ENCODE measurements around the gene TUT4. TPM values are rescaled to one million over a fixed set of nuclear protein-coding genes. Genes with fewer than 3 reads are reported as not detected.

TUT4 gene
- total RNA-seq, 4 donors from 2014 or later: 56.9 to 232 (median 67.9) TPM

- H3K4me3 ChIP-seq: no peak overlapping the region
- TF ChIP-seq POLR2AphosphoS5 (IDR thresholded peaks at IDR 0.05) (no peak), POLR2A (IDR thresholded peaks at IDR 0.05) (no peak), CTCF (IDR thresholded peaks at IDR 0.05) (no peak), EP300 (IDR thresholded peaks at IDR 0.05) (no peak)
- no peaks in the 10 kb centered on the region for H3K9me3 ChIP-seq
- H3K27me3 ChIP-seq: no peaks in the 10 kb centered on the region
- no peaks in the 10 kb centered on the region for H3K4me1 ChIP-seq
- peaks cover 5% of the 10 kb centered on the region for H3K36me3 ChIP-seq
- 88% methylated on average over 1 of the region's 1 CpG for WGBS
- no peak for DNase-seq (ENCODE audit: low spot score in 2 of 2)
- no peak overlapping the region for H3K27ac ChIP-seq
Measured at GRCh38 chr1:52461821-52462220, 91.1 kb downstream of the TUT4 start.

- DNase-seq (ENCODE audit: low spot score in 2 of 2): no peak
- H3K4me3 ChIP-seq: no peak overlapping the region
- TF ChIP-seq POLR2AphosphoS5 (IDR thresholded peaks at IDR 0.05) (no peak), POLR2A (IDR thresholded peaks at IDR 0.05) (no peak), CTCF (IDR thresholded peaks at IDR 0.05) (no peak), EP300 (IDR thresholded peaks at IDR 0.05) (no peak)
- H3K27ac ChIP-seq: no peak overlapping the region
- no peaks in the 10 kb centered on the region for H3K4me1 ChIP-seq
- H3K36me3 ChIP-seq: peaks cover 9% of the 10 kb centered on the region
- no peaks in the 10 kb centered on the region for H3K27me3 ChIP-seq
- WGBS: 88% methylated on average over 1 of the region's 1 CpG
- H3K9me3 ChIP-seq: no peaks in the 10 kb centered on the region
Measured at GRCh38 chr1:52460694-52461093, 92.2 kb downstream of the TUT4 start.

GRCh38 chr1:52455686-52456085, 97.2 kb downstream of the TUT4 start:
- peaks cover 9% of the 10 kb centered on the region for H3K36me3 ChIP-seq
- no peak for DNase-seq (ENCODE audit: low spot score in 2 of 2)
- WGBS: 98% methylated on average over 2 of the region's 2 CpGs

GRCh38 chr1:52454779-52455178, 98.1 kb downstream of the TUT4 start:
- no peak for DNase-seq (ENCODE audit: low spot score in 2 of 2)
- Histone ChIP-seq H3K36me3 (peaks cover 9% of the 10 kb centered on the region), H3K4me1 (no peaks in the 10 kb centered on the region), H3K27me3 (no peaks in the 10 kb centered on the region), H3K9me3 (no peaks in the 10 kb centered on the region), H3K4me3 (no peak overlapping the region), H3K27ac (no peak overlapping the region)
- TF ChIP-seq CTCF (IDR thresholded peaks at IDR 0.05) (no peak), EP300 (IDR thresholded peaks at IDR 0.05) (no peak), POLR2AphosphoS5 (IDR thresholded peaks at IDR 0.05) (no peak), POLR2A (IDR thresholded peaks at IDR 0.05) (no peak)
- WGBS: 96% methylated on average over 2 of the region's 2 CpGs

More at GRCh38 chr1:52455686-52456085, 97.2 kb downstream of the TUT4 start:
- H3K9me3 ChIP-seq: no peaks in the 10 kb centered on the region
- TF ChIP-seq POLR2AphosphoS5 (IDR thresholded peaks at IDR 0.05) (no peak), EP300 (IDR thresholded peaks at IDR 0.05) (no peak), CTCF (IDR thresholded peaks at IDR 0.05) (no peak), POLR2A (IDR thresholded peaks at IDR 0.05) (no peak)
- no peaks in the 10 kb centered on the region for H3K27me3 ChIP-seq
- H3K4me3 ChIP-seq: no peak overlapping the region
- H3K27ac ChIP-seq: no peak overlapping the region
- H3K4me1 ChIP-seq: no peaks in the 10 kb centered on the region

- peaks cover 9% of the 10 kb centered on the region for H3K36me3 ChIP-seq
- no peak overlapping the region for H3K4me3 ChIP-seq
- H3K27me3 ChIP-seq: no peaks in the 10 kb centered on the region
- H3K9me3 ChIP-seq: no peaks in the 10 kb centered on the region
- 97% methylated on average over 1 of the region's 1 CpG for WGBS
- no peak for DNase-seq (ENCODE audit: low spot score in 2 of 2)
- TF ChIP-seq POLR2AphosphoS5 (IDR thresholded peaks at IDR 0.05): no peak
- no peak for TF ChIP-seq EP300 (IDR thresholded peaks at IDR 0.05)
- TF ChIP-seq CTCF (IDR thresholded peaks at IDR 0.05): no peak
- no peak for TF ChIP-seq POLR2A (IDR thresholded peaks at IDR 0.05)
- no peaks in the 10 kb centered on the region for H3K4me1 ChIP-seq
- H3K27ac ChIP-seq: no peak overlapping the region
Measured at GRCh38 chr1:52454127-52454526, 98.8 kb downstream of the TUT4 start.

Measured in suprapubic skin (tissue), 4 donors.